Peyer's patch (tissue), 4 donors: Measurements from ENCODE around the gene GNAO1.

Experiments used
- POLR2A ChIP-seq, 2 donors: fragments of 450-650 bp; IDR thresholded peaks; one replicate each; pipeline ENCODE4 v1.5.1; 2017; ENCODE audit warnings: antibody characterized with exemption in 2 of 2, mild to moderate bottlenecking in 2 of 2, moderate library complexity in 2 of 2
- TF ChIP-seq, protein P1 (sequence below), 6 experiments: fragments of 450-650 bp in 4 of 6; fragments of 200-600 bp in 2 of 6; sonication (generic) in 1 of 6; IDR thresholded peaks; one replicate each; pipeline ENCODE4 v1.5.1; 2017 to 2019; ENCODE audit warnings: antibody characterized with exemption in 6 of 6, mild to moderate bottlenecking in 3 of 6, moderate library complexity in 1 of 6

DNA sequence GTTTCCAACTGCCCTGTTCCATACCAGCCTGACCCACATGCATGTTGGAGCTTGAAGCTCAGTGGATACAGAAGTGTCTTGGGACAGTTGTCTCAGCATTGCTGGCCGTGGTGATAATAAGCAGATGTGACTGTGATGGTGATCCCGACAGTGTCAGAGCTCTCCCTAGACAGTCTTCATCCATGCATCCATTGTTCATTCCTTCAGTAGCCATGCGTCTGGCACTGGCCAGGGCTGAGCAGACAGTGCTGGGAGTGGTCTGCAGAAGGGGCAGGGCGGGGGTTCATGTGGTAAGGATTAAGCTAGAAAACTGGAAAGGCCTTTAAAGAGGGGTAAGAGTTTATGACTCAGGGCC lies 68.1 kb downstream of the GNAO1 start:
- TF ChIP-seq, protein P1, sequence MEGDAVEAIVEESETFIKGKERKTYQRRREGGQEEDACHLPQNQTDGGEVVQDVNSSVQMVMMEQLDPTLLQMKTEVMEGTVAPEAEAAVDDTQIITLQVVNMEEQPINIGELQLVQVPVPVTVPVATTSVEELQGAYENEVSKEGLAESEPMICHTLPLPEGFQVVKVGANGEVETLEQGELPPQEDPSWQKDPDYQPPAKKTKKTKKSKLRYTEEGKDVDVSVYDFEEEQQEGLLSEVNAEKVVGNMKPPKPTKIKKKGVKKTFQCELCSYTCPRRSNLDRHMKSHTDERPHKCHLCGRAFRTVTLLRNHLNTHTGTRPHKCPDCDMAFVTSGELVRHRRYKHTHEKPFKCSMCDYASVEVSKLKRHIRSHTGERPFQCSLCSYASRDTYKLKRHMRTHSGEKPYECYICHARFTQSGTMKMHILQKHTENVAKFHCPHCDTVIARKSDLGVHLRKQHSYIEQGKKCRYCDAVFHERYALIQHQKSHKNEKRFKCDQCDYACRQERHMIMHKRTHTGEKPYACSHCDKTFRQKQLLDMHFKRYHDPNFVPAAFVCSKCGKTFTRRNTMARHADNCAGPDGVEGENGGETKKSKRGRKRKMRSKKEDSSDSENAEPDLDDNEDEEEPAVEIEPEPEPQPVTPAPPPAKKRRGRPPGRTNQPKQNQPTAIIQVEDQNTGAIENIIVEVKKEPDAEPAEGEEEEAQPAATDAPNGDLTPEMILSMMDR (IDR thresholded peaks at IDR 0.05): no peak
- TF ChIP-seq POLR2A (IDR thresholded peaks at IDR 0.05): no peak
